ENCODE results near the gene TMEM233.

TMEM233 gene

GRCh38 chr12:119683413-119683812 lies 89.8 kb downstream of the TMEM233 start:
- DNase-seq, result no peak

- DNase-seq, result no peak
Observed at GRCh38 chr12:119683816-119684215, 90.2 kb downstream of the TMEM233 start.

- no peak for DNase-seq
Observed at GRCh38 chr12:119684711-119685369, 91.3 kb downstream of the TMEM233 start.

DNA sequence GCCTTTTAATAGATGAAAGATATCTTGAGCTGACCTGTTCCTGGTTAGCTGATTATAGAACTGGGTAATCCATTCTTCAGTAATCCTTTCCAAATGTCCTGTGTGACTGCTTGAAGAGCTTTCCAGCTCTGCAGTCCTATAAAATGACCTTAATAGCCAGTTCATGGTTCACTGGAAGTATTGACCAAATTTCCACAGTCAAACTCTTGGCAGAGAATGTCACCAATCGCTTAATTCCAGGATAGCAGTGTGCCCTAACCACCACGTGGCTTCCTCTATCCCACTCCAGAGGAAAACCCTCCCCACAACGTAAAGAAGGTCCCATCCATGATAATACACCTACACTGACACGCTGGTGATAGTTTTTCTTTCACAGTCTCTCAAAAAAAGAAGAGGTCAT lies 91.8 kb downstream of the TMEM233 start:
- DNase-seq, result no peak

DNA sequence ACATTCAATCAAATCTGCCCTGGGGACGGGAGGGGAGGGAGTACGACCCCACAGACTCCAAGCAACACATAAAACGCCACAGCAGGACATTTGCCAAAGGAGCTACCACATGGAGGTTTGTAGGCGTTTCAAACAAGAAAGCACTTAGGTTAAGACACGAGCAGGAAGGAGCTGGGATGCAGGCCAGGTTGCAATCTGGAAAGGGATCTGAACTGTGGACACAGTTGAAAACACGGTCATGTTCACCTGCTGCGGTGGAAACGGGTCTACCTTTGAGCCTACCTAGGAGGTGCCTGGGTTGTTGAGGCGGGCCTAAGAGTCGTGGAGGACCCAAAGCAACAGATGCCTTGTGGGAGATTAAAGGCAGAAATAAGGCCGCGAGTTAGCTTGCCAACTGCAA lies 92.8 kb downstream of the TMEM233 start:
- no peak for DNase-seq

DNA sequence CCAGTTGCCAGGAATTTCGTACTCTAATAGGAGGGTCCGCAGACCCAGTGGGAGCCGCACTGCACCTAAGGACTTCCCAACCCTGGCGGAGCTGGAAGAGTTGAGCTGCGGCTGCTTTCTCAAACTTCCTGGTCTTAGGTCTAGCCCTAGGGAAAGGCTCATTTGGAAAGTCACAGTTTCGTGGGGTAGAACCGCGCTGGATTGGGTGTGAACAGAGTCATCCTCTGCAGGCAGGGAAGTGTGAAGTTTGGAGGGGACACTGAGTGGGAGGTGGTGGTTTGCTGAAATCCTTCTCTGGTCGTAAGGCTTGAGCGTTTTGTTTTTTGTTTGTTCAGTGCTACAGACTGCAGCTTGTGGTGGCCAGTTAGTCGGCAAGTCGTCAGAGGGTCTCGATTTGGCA lies 93.2 kb downstream of the TMEM233 start:
- no peak for DNase-seq

GRCh38 chr12:119687406-119687805 lies 93.8 kb downstream of the TMEM233 start:
- no peak for DNase-seq

DNA sequence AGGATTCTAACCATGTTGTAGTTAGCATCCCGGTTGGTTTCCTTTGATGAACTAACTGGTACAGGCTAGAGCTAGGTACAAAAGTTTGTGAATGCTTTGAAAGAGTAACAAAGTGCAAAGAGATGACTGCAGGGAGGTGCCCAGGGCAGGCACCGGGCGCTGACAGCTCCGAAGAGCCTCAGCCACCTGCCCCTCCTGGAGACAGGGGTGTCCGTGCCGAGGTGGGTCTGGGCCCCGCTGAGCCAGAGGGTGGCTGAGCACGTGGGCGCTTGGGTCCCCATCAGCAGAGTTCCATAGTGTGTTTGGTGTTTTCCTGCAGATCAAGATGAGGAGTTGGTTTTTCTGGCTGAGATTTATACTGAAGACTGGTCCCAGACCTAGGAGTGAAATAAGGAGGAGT lies 94.3 kb downstream of the TMEM233 start:
- no peak for DNase-seq

DNA sequence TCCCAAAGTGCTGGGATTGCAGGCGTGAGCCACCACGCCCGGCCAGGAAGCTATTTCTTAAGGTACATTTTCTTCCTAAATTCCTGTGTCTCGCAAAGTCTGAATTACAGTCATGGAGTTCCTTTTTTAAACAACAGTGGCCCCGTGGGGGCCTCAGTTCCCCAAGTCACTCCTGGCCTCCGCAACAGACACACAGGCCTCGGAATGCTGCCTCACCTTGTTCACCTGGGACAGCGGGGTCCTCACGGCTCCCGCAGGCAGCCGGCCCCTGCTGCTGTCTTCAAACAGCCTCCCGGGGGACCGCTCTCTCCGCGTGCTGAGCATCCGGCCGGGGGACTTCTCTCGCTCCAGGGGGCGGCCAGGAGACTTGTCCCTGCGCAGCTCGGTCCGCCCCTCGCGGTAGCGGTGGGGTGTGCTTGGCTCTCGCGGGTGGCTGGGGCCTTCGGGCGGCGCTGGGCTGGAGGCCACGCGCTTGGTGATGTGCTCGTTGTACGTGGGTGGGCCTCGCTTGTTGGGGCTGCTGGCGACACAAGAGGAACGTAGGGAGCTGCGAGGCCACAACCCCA lies 96.4 kb downstream of the TMEM233 start:
- DNase-seq, result no peak

DNA sequence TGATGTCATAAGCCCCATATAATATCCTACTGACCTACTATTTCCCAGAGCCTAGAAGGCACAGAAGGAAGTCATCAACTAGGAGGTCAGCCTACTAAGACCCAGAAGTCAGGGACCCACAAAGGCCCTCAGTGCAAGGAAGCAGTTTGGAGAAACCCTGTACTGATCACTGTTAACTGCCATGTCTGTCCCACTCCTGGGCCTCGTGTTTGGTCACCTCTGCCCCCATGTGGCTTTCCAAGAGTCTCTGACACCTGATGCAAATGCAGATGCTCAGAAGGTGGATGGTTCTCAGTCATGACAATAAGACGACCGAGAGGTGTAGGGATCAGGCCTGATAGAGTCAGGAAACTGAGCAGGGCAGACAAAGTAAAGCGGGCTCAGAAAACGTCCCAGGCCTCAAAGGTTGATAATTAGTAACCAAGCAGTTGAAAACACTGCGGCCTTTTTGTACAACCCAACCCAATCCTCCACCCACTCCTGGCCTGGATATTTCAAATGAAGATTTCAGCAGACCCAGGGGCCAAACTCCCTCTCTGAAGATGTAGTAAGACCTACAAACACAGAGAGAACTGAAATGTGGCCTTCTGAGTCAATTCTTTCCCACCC lies 97.7 kb downstream of the TMEM233 start:
- no peak for DNase-seq

GRCh38 chr12:119692410-119692809 lies 98.8 kb downstream of the TMEM233 start:
- DNase-seq, result peak; percentile 82

All from NCI-H446 treated with DMSO at 0.1 percent for 48 hours (cell line).